ENCODE data around the gene CDC42SE2. TPM values are rescaled to one million over a fixed set of nuclear protein-coding genes. Genes with fewer than 3 reads are reported as not detected.
"Not testable (repeated sequence)": the region's sequence is repeated elsewhere in the genome, so short reads cannot be mapped to it uniquely, and the experiment has no call there.

CDC42SE2 gene
- total RNA-seq, 1 donor from 2014 or later, result 8.6 TPM

GRCh38 chr5:131305138-131305689 is 41.4 kb downstream of the CDC42SE2 start:
- intact Hi-C loops (cut with DNase I), result no loop called here
- no peak for DNase-seq (ENCODE audit: low spot score)

GRCh38 chr5:131305906-131306305 is 42.1 kb downstream of the CDC42SE2 start:
- intact Hi-C loops (cut with DNase I), result no loop called here
- DNase-seq (ENCODE audit: low spot score), result no peak

- intact Hi-C loops (cut with DNase I); DNase-seq (ENCODE audit: low spot score): not testable (repeated sequence)
Measured at GRCh38 chr5:131312235-131312772, 48.5 kb downstream of the CDC42SE2 start.

- DNase-seq (ENCODE audit: low spot score), result no peak
- intact Hi-C loops (cut with DNase I), result no loop called here
Measured at GRCh38 chr5:131316026-131316425, 52.2 kb downstream of the CDC42SE2 start.

GRCh38 chr5:131316822-131317221 is 53.0 kb downstream of the CDC42SE2 start:
- DNase-seq (ENCODE audit: low spot score), result no peak
- intact Hi-C loops (cut with DNase I), result no loop called here

GRCh38 chr5:131318455-131318854 is 54.6 kb downstream of the CDC42SE2 start:
- intact Hi-C loops (cut with DNase I), result no loop called here

GRCh38 chr5:131321066-131321465 is 57.2 kb downstream of the CDC42SE2 start:
- intact Hi-C loops (cut with DNase I), result no loop called here
- DNase-seq (ENCODE audit: low spot score), result no peak

More at GRCh38 chr5:131318455-131318854, 54.6 kb downstream of the CDC42SE2 start:
- DNase-seq (ENCODE audit: low spot score), result no peak

GRCh38 chr5:131322926-131323325 is 59.1 kb downstream of the CDC42SE2 start:
- intact Hi-C loops (cut with DNase I), result no loop called here

GRCh38 chr5:131323378-131323777 is 59.5 kb downstream of the CDC42SE2 start:
- intact Hi-C loops (cut with DNase I), result no loop called here
- no peak for DNase-seq (ENCODE audit: low spot score)

More at GRCh38 chr5:131322926-131323325, 59.1 kb downstream of the CDC42SE2 start:
- DNase-seq (ENCODE audit: low spot score), result no peak

- intact Hi-C loops (cut with DNase I), result no loop called here
- DNase-seq (ENCODE audit: low spot score), result no peak
Measured at GRCh38 chr5:131324303-131324702, 60.5 kb downstream of the CDC42SE2 start.

GRCh38 chr5:131328536-131329285 is 64.9 kb downstream of the CDC42SE2 start:
- intact Hi-C loops (cut with DNase I), result no loop called here
- no peak for DNase-seq (ENCODE audit: low spot score)

GRCh38 chr5:131329286-131329560 is 65.4 kb downstream of the CDC42SE2 start:
- DNase-seq (ENCODE audit: low spot score), result no peak
- intact Hi-C loops (cut with DNase I), result no loop called here

GRCh38 chr5:131330031-131330430 is 66.2 kb downstream of the CDC42SE2 start:
- DNase-seq (ENCODE audit: low spot score), result no peak
- intact Hi-C loops (cut with DNase I), result no loop called here

GRCh38 chr5:131335756-131336155 is 71.9 kb downstream of the CDC42SE2 start:
- intact Hi-C loops (cut with DNase I); DNase-seq (ENCODE audit: low spot score): not testable (repeated sequence)

- DNase-seq (ENCODE audit: low spot score); intact Hi-C loops (cut with DNase I): not testable (repeated sequence)
Measured at GRCh38 chr5:131336801-131337200, 72.9 kb downstream of the CDC42SE2 start.

- DNase-seq (ENCODE audit: low spot score); intact Hi-C loops (cut with DNase I): not testable (repeated sequence)
Measured at GRCh38 chr5:131337240-131338050, 73.6 kb downstream of the CDC42SE2 start.

GRCh38 chr5:131338051-131338453 is 74.2 kb downstream of the CDC42SE2 start:
- DNase-seq (ENCODE audit: low spot score), result no peak
- intact Hi-C loops (cut with DNase I), result no loop called here

GRCh38 chr5:131344288-131344687 is 80.4 kb downstream of the CDC42SE2 start:
- DNase-seq (ENCODE audit: low spot score); intact Hi-C loops (cut with DNase I): not testable (repeated sequence)

- DNase-seq (ENCODE audit: low spot score); intact Hi-C loops (cut with DNase I): not testable (repeated sequence)
Measured at GRCh38 chr5:131346204-131346603, 82.4 kb downstream of the CDC42SE2 start.

- DNase-seq (ENCODE audit: low spot score), result no peak
- intact Hi-C loops (cut with DNase I), result no loop called here
Measured at GRCh38 chr5:131353991-131354390, 90.1 kb downstream of the CDC42SE2 start.
